Right ventricle myocardium inferior (tissue), 1 donor: ENCODE measurements around the gene CYP1B1. TPM values are rescaled to one million over a fixed set of nuclear protein-coding genes. Genes with fewer than 3 reads are reported as not detected.
"Not testable (repeated sequence)": the region's sequence is repeated elsewhere in the genome, so short reads cannot be mapped to it uniquely, and the experiment has no call there.

ENCODE experiments used
- ATAC-seq: fragments of 200-7000 bp; cut with Tn5 transposase; one replicate; pipeline ENCODE4 v1.9.1; 2020; ENCODE audit warnings: mild to moderate bottlenecking, moderate library complexity
- DNase-seq: peaks from one replicate; pipeline ENCODE4 v3.0.0; 2021; ENCODE audit errors: missing footprints
- intact Hi-C: fragments of 100-400 bp; cut with DNase I; formaldehyde crosslinking; loops from one replicate; pipeline ENCODE4 v1.11.0; 2022
- long read RNA-seq: library from polyadenylated mRNA; unstranded; transcript quantifications from one replicate; pipeline ENCODE4 v2.0.0, GENCODE V29; 2021
- total RNA-seq: library from RNA; stranded (reverse); fragmentation: NEBNext Ultra II Directional; extraction: Animal tissue kit (Norgen Biotek cat#: 25700); gene quantifications from one replicate; pipeline ENCODE4 v1.2.1, GENCODE V29; 2021
- donor health status: DM: no; HTN: yes; CAD: no; lungs with severe emphysema.

Gene CYP1B1
- total RNA-seq, result 19.6 TPM
- long read RNA-seq, full-length matches to known transcripts, result 11 of 16 reads
- long read RNA-seq, partial matches to known transcripts, result 3 of 16 reads
- long read RNA-seq, other reads (novel, unspliced or antisense), result 2 of 16 reads

DNA sequence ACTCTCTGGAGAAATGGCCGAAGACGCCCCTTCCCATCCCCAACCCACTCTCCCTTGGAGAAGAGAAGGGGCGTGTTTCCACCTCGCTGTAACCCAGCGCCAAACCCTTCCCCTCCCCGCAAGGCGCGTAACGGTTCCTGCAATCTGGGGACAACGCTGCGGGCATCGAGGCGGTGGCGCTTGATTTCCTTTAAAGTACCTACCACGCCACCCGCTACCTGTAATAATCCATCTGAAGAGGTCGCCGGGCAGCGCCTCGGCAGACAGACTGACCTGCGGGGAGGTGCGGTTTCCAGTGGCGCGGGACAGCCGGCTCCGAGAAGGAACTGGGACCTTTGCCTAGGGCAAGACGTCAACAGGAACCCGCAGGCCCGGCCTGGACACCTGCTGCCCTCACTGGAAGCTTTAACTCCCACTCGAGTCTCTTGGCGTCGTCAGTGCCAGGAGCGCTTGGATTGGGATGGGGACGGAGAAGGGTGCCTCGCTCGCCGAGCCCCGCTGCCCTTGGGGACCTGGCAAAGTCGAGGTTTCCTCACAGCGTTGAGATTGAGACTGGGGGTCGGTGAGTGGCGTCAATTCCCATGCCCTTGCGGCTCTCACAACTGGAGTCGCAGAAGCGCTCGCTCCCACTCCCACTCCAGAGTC, at the start of gene CYP1B1:
Gene CYP1B1, minus strand, starts transcription at position 645 of the 645 bp plus-strand sequence. CDS start 763 bp downstream, outside the sequence.
- peak; percentile 80 for DNase-seq
- ATAC-seq, result no peak
- intact Hi-C loops, result loop anchor here (1.0 to 10.0 kb wide), 3 partner anchors 21 to 199 kb away; no protein-coding TSS in a partner anchor

DNA sequence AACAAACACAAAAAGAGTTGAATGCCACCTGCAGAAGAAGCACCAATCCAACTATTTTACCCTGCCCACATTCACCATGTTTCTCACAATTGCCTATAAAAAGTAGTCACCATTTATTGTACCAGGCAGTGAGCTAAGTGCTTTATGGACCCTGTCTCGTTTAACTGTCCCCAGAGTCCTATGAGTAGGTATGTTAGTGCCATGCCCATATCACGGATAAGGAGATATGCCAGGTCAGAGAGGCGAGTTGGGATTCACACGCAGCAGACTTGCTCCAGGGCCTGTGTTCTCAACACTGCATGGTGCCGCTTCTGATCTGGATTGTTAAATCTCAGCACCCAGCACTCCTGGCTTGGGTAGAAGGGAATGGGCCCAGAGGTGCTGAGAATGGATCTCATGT, 49.1 kb upstream of the CYP1B1 start:
- intact Hi-C loops, result no loop called here
- DNase-seq, result no peak
- no peak for ATAC-seq

DNA sequence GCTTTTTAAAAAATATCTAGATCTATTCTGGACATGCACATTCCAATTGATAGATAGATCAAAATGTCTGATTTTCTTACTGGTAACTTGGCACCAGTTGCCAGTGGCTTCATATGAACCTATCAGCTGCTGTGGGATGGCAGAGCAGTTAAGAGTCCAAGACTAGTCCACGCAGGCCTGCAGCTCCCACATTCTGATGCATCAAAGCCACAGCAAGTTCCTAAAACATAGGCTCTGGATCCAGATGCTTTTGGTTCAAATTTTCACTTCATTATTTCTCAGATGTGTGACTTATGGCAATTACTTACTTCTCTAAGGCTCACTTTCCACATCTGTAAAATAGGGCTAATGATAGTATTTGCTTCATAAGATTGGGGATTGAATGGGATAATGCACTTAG, 48.0 kb upstream of the CYP1B1 start:
- DNase-seq, result no peak
- intact Hi-C loops, result no loop called here

DNA sequence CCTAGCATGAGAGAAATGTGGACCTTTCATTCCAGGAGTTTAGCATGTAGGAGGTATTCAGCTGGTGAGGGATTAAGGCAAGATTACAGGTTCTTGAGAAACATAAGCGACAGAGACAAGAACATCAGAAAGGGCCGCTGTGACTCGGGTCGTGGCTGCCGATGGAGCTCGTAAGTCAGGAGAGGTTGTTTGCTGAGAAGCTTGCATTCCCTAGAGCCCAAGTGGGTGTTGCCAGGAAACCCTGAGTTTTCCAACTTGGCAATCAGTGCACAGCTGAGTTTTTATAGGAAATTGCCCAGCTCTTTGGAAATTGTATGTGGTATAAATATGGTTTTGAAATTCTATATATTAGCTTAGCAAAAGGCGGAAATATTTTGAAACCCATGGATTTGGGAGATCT, 46.4 kb upstream of the CYP1B1 start:
- intact Hi-C loops, result no loop called here
- ATAC-seq (peak; percentile 58), DNase-seq (no peak)

More for the DNA sequence above, 48.0 kb upstream of the CYP1B1 start:
- ATAC-seq, result no peak

DNA sequence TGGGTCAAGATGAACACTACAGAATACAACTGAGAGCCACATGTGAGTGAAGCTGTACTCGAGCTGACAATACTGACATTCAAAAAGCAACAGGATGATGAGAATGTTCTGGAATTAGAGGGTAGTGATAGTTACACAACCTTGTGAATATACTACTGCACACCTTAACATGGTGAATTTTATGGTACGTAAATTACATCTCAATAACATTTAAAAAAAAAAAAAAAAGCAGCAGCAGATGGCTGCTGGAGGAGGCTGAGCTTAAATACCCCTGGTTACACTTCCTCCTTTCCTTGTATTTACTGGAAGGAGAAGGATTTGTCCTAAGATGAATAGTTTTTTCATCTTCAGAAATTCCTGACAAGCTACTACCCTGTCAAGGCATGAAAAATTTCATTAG, 45.5 kb upstream of the CYP1B1 start:
- DNase-seq (no peak), ATAC-seq (no peak)
- intact Hi-C loops, result no loop called here

DNA sequence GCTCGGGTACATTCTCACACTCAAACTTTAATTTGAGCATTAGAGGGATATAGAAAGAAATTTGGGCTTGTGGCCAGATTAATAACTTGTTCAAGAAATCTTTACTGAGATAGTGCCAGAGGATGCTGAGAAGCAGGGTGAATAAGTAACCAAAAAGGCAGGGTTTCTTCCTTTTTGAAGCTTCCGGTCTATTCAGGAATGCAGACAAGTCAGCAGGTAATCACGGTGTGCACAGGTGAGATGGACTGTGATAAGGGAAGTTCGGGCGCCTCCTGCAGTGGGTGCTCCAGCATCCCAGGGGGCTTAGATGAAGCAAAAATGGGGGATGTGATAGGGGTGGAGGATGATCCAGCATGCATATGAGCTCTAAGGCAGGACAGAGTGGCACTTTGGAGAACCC, 44.9 kb upstream of the CYP1B1 start:
- intact Hi-C loops, result no loop called here
- no peak for DNase-seq
- ATAC-seq, result no peak

DNA sequence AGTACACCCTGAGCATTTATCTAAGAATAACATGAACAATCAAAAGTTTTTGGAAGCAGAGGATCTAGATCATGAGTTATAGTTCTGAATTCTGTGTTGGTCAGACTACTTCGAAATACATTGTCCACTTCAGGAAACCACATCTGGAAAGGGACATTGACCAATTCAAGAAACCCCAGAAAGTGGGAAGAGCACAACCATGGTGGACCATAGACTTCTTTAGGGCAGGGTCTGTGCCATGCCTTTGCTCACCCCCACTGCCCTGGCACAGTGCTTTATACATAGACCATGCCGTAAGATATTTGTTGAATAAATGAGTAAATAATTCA, 44.3 kb upstream of the CYP1B1 start:
- intact Hi-C loops, result no loop called here
- DNase-seq (no peak), ATAC-seq (no peak)

DNA sequence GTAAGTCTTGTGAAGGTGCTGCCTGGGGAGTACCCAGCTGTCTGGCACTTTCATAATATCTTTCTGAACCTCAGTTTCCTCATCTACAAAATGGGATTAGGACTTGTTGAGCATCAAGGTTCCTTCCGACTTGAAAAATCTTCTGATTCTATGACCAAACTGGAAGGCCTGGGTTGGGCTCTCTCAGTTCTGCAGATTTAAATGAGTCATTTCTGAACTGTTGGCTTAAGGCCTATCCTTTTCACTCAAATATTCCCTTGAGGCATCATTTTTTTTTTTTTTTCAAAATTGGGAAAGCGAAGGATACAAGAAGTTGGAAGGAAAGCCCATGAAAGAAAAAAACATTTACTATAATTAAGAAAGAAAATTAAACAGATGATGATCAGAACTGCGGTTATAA, 40.8 kb upstream of the CYP1B1 start:
- ATAC-seq, result peak; percentile 61
- intact Hi-C loops, result loop anchor here (10.0 kb wide), 1 partner anchor 158 kb away; no protein-coding TSS in a partner anchor
- no peak for DNase-seq

DNA sequence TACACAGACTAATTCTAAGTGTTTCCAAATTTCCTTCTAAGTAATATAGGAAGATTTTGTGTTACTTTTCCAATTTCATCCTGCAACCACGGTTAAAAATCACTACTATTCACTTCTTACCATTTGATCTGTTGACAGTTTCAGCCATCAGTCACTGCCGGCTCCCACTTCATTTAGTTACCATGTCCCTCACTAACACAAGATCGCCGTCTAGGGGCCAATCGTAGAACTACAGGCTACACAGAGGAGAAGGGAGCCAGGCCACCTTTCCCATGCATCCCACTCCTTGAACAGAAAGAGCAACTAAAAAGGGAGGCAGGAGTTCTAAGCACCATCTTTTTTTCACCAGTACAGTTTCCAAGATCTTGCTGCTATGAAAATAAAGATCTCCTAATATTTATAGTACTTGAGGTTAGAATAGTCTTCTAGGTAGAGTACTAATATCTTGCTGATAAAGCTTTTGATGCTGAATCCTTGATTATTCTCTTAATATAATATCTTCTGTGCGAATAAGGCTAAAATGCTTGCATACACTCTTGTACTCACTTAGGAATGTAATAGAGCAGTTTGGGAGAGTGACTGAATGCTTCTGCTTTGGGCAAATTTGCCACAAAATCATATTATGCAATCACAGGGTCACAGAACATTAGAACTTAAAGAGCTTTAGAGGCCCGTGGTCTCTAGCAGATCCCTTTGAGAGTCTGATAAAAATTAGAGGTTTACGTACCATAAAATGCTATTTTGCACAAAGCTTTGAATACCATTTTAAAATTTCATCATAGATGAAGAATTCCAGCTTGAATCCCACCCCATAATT, 39.5 kb upstream of the CYP1B1 start:
- peak; percentile 66 for ATAC-seq
- DNase-seq, result peak; percentile 81
- intact Hi-C loops, result loop anchor here (1.0 to 10.0 kb wide), 3 partner anchors 39 to 159 kb away; partner anchors contain the start of gene CYP1B1

DNA sequence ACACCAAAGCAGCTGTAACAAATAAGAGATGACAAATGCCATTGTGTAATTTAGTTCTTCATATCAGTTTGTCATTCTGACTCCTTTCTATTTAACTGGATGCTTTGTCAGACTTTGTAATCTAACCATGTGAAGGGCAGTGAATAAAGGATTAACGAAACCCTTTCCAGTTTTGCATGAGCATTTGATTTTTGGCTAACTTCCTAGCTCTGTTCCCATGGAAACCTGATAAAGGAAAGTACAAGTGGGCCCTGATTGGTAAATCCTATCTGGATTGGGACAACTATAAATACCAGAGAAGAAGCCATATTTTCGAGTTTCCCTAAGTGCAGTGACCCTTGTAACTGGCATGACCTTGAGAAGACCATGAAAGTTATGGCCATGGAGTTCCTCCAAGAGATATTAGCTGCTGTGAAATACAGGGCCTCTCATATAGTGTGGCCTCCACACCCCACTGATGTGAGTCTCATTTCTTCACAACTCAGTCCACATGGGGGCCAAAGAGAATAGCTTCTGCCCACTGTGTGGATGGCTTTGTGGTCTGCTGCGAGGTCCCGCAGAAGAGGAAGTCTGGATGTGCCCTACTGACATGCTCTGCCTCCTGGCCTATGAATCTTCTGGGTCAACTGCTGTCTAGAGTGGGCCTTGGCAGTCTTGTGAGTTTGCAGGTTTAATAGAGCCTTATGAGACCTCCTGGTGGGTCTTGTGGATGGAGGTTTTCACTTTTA, 38.2 kb upstream of the CYP1B1 start:
- no peak for DNase-seq
- intact Hi-C loops, result loop anchor here (2.0 to 10.0 kb wide), 2 partner anchors 131 to 161 kb away; no protein-coding TSS in a partner anchor
- ATAC-seq, result peak; percentile 40

DNA sequence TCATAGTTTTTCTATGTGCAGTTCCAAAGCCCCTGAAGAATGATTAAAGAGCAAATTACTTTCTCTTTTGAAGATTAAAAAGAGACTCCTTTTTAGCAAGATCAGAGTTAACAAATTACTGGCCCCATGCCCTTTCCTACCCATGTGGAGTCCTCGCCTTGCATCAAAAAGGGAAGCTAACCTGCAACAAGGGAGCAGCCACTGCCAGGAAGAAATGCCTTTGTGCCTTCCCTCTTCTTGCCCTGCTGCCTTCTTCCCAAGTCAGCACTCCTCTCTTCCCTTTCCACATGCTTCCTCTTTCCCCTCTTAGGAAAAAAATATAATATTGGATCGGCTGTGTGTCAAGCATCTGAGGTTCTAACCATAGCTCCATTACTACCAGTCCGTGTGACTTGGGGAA, 37.1 kb upstream of the CYP1B1 start:
- DNase-seq (no peak), ATAC-seq (no peak)
- intact Hi-C loops, result loop anchor here (10.0 kb wide), 1 partner anchor 162 kb away; no protein-coding TSS in a partner anchor

DNA sequence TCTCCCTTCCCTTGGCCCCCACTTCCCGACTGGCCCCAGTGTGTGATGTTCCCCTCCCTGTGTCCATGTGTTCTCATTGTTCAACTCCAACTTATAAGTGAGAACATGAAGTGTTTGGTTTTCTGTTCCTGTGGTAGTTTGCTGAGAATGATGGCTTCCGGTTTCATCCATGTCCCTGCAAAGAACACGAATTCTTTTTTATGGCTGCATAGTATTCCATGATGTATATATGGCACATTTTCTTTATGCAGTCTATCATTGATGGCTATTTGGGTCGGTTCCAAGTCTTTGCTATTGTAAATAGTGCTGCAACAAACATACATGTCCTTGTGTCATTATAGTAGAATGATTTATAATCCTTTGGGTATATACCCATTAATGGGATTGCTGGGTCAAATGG, 35.4 kb upstream of the CYP1B1 start:
- intact Hi-C loops, result loop anchor here (10.0 kb wide), 1 partner anchor 163 kb away; no protein-coding TSS in a partner anchor
- ATAC-seq, DNase-seq: not testable (repeated sequence)

DNA sequence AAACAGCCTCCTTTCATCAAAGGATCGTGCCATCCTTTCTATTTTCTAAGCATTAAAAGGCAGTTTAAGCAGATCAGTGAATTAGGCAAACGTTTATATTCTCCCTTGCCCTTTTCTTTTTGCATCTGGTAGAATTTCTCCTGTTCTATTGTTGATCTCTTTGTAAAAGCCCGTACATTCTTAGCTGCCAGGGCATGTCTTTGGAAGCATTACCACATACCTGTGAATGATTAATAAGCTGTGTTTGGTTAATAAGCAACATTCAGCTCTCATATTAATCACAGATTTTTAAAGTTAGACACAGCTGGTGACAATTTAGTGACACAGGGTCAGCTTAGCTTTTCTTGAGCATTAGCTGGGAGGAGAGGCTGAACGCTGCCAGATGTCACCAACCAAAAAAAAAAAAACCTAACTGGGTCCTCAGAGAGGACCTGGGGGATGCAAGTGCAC, 33.8 kb upstream of the CYP1B1 start:
- ATAC-seq (no peak), DNase-seq (no peak)
- intact Hi-C loops, result loop anchor here (10.0 kb wide), 1 partner anchor 165 kb away; no protein-coding TSS in a partner anchor

DNA sequence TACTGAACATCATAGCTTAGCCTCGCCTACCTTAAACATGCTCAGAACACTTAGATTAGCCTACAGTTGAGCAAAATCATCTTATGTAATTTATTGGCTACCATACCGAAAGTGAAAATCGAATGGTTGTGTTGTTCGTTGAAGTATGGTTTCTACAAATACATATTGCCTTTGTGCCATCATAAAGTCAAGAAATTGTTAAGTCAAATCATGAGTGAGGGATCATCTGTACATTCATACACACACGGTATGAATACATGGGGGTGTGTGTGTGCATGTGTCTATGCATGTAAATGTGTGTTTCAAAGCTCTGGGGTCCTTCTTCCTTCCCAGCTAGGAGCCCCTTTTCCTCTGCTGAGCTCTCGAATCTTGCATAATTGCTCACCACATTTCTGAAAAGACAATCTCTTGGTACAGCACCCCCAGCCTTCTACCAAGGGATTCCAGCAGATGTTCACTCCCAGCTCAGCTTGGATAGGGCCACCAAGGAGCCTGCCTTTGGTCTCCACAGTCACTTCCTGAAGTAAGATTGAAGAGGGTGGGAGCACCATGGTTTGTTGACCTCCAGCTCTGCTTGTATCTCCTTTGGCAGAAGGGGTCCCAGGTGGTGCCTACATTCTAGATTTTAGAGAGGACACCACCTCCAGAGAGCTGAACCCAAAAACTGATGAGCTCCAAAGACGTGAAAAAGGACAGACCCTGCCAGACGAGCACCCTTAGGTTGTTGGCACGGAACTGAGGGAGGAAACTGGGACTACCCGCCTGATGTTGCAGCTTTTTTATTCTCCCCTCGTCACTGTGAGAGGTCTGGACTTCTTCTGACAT, 33.2 kb upstream of the CYP1B1 start:
- ATAC-seq (no peak), DNase-seq (no peak)
- intact Hi-C loops, result no loop called here

DNA sequence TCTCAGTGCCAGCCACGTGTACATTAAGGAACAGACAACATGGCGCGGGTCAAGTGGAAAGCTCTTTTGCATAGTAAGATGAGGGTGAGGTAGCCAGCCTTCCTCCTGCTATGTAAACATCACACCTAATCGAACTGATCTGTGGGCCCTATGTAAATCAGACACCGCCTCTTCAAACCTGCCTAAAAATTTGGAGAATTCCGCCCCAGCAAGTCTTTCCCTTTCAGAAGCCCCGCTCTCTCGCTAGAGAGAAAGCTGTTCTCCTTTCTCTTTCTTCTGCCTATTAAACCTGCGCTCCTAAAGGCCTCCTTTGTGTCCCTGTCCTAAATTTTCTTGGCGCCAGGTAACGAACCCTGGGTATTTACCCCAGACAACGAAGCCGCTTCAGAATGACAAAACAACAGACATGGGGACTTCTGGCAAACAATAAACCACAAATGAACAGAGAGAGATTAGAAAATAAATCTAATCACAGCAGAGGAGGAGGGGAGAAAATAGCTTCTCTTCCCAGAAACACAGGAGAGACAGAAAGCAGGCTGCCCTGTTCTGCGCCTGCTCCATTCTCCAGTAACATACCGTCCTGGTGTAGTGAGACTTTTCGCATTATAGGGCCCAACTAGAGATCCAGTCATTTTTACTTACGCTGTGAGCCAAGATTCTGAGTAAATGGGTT, 31.9 kb upstream of the CYP1B1 start:
- intact Hi-C loops, result no loop called here
- ATAC-seq (no peak), DNase-seq (no peak)

DNA sequence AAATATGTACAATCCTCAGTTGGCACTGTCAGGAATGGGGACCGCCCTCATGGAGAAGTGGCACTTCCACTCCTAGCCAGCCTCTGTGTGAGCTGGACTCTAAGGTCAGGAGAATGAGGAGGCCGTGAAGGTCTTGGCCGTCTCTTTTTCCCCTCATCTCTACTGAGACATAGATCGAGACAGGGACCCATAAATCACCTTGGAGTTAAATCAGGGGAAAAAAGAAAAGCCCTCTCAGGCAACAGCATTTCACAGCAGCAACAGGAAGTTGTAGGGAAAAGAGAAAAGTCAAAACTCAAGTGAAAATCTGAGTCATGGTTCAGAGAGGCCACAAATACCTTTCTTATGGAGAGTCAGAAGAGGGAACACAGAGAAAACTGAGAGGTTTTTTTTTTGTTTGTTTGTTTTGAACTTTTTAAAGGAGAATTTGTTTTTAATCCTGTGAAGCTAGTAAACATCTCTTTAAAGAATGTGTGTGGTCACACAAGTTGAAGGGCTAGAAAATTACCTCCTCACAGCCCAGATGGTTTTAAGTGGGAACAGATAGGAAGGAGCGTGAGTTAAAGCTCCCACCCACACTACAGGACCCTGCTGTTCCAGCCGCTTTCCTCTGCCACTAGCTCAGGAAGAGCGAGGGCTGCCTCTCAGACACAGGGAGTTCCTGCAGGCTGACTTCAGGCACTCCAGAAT, 30.6 kb upstream of the CYP1B1 start:
- peak; percentile 54 for ATAC-seq
- intact Hi-C loops, result no loop called here
- no peak for DNase-seq

DNA sequence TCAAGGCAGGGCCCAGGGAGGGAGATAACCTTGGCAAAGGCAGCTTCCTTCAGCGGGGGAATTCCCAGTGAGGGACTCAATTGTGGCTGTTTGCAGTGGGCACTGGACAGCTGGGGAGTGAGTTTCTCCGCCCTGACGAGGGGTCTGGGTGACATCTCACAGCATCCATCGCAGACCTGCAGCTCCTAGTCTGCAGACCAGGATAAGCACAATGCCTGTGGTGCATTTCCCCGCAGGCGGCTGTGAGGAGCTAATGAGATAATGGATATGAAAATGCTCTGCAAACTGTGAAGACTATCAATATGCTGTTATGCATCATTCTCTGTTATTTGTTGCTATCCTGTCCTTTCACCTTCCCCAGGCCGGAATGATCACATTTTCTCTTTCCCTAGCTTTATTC, 30.0 kb upstream of the CYP1B1 start:
- DNase-seq (no peak), ATAC-seq (no peak)
- intact Hi-C loops, result no loop called here
